GM21825 (cell line): Measurements from ENCODE around the gene NRN1L.
"Not testable (repeated sequence)": the region's sequence is repeated elsewhere in the genome, so short reads cannot be mapped to it uniquely, and the experiment has no call there.

ENCODE experiments used
- ATAC-seq: cut with Tn5 transposase; IDR thresholded peaks from one replicate; pipeline ENCODE4 v1.9.1; 2021; ENCODE audit warnings: mild to moderate bottlenecking, moderate library complexity; ENCODE audit not compliant: unreplicated experiment

The NRN1L gene

DNA sequence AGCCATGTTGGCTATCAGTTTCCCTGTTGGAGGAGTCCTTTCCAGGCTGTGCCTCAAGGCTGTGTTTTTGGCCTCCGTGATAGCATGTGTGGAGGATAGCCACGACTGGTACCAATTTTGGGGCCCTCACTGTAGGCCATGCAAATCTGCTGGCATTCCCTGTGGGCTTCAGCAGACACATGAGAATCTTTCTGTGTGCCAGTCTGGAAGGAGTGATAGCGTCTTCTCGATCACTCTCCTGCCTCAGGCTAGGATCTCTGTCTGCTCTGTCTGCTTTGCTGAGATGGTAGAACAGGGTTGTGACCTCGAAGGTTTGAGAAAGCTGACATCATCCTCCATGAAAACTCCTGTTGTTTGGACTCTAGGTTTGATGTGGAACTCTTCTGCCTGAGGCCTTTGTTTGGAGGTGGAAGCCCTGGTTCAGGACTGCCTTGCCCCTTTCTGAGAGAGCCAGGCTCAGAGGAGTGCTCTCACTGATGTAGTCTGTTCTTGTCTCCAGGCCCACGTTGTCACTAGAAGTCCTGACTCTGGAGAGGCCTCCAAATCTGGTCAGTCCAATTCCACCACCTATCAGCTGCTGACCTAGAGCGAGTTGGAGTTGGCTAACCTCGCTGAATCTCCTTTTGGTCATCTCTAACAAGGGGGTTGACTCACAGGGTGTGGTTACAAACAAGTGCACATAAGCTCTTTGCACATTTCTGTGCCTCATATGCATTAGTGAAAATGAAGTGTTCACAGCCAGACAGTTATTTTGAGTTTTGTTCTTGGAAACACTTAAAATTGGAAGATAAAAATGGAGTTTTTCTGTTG, 23.9 kb upstream of the NRN1L start:
- no peak for ATAC-seq

GRCh38 chr16:67861877-67862276, 22.8 kb upstream of the NRN1L start:
- no peak for ATAC-seq

DNA sequence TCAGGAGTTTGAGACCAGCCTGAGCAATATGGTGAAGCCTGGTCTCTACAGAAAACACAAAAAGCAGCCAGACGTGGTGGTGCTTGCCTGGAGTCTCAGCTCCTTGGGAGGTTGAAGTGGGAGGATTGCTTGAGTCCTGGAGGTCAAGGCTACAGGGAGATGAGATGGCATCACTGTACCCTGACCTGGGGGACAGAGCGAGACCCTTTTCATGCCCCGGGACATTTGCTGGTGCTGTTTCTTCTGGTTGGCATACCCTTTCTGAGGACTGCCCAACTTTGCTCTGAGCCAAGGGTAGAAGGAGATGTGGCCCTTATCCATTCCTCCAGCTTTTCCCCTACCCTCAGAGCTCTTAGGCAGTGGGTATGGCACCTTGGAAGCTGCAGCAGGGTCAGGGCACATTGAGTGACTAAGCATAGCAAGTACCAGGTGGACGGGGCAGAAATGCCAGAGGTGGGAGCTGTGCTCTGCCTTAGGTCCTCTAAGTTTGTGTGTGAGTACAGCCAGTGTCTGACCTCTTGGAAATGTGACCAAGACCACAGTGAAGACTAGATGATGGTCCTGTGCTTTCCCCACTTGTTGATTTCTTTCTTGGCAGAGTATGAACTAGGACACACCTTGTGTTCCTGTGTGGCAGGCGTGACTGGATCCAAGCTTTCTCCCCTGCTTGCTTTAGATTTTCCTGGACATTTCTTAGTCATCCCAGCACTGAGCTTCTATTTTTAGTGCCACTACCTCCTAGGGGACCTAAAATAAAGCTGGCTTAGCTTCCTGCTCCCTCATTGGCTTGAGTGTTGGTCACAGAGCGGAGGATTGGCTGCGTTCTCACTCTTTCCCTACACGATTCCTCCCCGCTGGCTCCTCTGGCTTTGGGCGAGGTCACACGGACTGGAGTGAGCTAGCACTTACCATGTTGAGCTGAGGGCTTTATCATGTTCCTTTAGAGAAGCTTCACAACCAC, 21.8 kb upstream of the NRN1L start:
- ATAC-seq = no peak

GRCh38 chr16:67864044-67864443, 20.6 kb upstream of the NRN1L start:
- ATAC-seq = not testable (repeated sequence)

- no peak for ATAC-seq
These were observed 20.1 kb upstream of the NRN1L start for GRCh38 chr16:67864594-67864993.

DNA sequence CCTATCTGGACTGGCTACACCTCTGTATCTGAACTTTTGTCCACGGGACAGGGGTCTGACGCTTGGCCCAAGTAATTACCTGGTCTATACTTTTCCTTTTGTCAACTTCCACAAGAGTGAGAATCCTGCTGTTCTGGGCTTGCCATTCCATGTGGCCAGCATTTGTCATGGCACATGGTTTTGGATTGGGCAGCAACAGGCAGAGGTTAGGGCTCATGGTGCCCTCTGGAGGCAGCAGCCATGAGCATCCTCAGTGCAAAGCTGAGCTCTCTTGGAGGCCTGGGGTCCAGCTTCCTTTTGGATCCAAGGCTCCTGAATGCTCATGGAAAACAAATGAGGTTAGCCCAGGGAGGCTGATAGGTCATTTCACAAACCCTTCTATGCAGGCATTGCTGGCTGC, 19.4 kb upstream of the NRN1L start:
- no peak for ATAC-seq

GRCh38 chr16:67868290-67868689, 16.4 kb upstream of the NRN1L start:
- ATAC-seq = no peak

GRCh38 chr16:67869653-67870052, 15.0 kb upstream of the NRN1L start:
- ATAC-seq = no peak

DNA sequence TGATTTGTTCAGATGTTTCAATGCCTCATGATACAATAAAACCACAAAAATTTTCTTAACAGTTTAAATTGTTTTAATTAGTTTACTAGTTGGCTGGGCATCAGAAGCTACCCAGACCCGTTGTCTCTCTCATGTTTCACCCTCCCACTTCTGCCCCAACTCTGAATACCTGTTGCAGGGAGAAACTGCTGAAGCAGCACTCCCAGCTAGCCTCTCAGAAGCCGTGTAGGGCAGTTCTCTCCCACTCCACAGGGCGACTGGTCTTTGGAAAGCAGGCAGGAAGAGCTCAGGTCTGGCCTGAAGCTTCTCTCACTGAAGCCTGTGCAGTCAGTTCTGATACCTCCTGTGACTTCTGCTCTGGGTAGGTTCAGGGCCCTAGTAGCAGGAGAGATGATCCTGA, 13.4 kb upstream of the NRN1L start:
- ATAC-seq = no peak

- no peak for ATAC-seq
These were observed 12.5 kb upstream of the NRN1L start for GRCh38 chr16:67872131-67872630.

DNA sequence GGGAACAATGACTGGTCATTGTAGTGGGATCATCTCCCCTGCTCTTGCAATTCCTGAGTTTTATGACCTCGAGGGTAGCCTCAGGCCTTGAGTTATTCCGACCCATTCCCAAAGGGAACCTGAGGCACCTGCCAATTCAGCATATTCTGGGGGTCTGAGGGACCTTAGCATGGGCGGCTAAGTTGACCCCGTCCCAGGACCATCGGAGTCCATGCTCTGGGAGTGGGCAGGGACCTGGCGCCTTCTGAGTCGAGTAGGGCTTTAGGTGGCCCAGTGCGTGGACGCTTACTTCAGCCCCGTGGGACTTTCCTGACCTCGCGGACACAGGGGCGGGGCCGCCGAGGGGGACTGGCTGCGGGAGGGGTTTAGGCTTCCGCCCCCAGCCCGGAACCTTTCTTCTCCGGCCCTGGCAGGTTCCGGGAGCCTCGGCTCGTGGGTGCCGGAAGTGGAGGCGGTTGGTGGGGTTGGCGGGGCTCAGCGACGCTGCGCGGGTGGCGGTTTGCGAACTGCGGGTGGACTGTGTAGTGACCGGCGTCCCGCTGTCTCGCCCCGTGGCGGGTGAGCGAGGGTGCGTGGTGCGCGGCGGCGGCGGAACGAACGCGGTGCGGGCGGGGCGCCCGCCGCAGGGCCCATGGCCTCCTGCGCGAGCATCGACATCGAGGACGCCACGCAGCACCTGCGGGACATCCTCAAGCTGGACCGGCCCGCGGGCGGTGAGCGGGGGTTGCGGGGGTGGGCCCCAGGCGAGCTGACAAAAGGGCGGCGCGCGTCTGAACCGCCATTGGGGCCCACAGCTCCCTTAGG, 11.9 kb upstream of the NRN1L start, which contains the start of gene EDC4:
TSS of gene EDC4 (plus strand) at position 422 of the 804 bp plus-strand sequence. CDS start at position 632, 210 bp downstream.
- peak; percentile 56 for ATAC-seq

GRCh38 chr16:67873435-67874370, 11.0 kb upstream of the NRN1L start:
- no peak for ATAC-seq

DNA sequence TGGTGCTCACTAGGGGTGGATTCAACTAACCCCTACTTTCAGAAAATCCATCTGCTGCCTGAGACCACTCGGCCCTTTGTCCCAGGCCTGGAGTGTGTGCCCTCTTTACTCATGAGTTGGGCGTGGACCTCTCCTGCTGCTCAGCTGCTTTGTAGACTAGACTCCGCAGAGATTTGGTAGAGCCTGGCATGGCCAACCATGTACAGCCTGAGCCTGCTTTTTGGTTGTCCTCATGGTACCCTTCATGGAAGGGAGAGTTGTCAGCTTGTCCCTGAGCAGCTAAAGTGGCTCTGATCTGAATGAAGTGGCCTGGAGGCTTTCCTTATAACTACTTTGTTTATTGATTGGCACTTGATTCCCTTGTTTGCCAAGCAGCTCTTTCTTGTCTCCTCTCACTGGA, 10.3 kb upstream of the NRN1L start:
- no peak for ATAC-seq

DNA sequence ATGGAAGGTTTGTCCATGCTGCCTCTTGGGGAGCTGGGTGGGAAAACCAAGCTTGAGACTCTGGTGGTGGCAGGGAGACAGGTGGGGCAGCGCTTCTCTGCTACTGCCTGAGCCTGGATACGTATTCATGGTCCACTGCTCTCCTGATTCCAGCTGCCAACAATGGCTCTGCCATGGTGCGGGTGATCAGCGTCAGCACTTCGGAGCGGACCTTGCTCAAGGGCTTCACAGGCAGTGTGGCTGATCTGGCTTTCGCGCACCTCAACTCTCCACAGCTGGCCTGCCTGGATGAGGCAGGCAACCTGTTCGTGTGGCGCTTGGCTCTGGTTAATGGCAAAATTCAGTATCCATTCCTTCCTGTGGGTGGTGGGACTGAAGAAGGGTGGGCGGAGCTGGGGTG, 7.6 kb upstream of the NRN1L start:
- no peak for ATAC-seq

DNA sequence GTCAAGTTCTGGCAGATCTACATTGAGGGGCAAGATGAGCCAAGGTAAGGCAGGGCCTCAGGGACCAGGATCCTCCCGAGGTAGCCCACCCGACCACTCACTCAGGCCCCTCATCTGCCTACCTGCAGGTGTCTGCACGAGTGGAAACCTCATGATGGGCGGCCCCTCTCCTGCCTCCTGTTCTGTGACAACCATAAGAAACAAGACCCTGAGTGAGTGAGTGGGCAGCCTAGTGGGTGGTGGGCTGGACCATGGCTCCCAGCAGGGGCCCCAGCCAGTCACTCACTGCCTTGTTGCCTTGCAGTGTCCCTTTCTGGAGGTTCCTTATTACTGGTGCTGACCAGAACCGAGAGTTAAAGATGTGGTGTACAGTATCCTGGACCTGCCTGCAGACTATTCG, 6.5 kb upstream of the NRN1L start:
- ATAC-seq = no peak

DNA sequence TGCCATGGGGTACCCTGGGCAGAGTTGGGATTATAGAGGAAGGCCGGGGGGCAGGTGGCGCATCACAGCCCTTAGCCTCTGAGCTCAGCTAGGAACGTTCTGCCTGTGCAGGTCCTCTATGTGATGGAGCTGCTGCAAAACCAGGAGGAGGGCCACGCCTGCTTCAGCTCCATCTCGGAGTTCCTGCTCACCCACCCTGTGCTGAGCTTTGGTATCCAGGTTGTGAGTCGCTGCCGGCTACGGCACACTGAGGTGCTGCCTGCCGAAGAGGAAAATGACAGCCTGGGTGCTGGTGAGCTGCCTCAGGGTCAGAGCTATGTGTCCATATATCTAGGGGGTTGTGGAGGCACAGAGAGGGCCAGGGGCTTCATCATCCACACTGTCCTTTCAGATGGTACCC, 5.8 kb upstream of the NRN1L start:
- no peak for ATAC-seq

- no peak for ATAC-seq
These were observed 5.2 kb upstream of the NRN1L start for GRCh38 chr16:67879462-67879861.

DNA sequence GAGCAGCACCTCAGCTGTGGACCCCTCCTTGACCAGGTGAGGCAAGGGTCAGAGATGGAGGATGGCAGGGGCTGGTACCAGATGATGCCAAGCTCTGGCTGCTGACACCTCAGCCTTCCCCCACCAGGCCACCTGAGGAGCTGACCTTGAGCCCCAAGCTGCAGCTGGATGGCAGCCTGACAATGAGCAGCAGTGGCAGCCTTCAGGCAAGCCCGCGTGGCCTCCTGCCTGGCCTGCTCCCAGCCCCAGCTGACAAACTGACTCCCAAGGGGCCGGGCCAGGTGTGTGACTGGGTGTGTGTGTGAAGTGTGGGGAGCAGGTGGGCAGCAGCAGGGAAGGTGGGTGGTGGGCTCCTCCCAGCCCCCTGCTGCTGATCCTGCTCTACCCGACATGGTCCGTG, 4.7 kb upstream of the NRN1L start:
- no peak for ATAC-seq

- ATAC-seq = no peak
These were observed 4.1 kb upstream of the NRN1L start for GRCh38 chr16:67880584-67880983.
